Astrocyte (in vitro differentiated cells and primary cell): Measurements from ENCODE around the gene SETD1A.

ENCODE experiments used
- CTCF ChIP-seq: IDR thresholded peaks from 2 replicates; pipeline ENCODE4 v1.5.1; 2011; ENCODE audit warnings: low read depth, mild to moderate bottlenecking, inconsistent platforms, low read length, moderate library complexity; ENCODE audit not compliant: insufficient read depth
- EZH2 ChIP-seq: IDR thresholded peaks from 2 replicates; pipeline ENCODE4 v1.6.1; 2012; ENCODE audit warnings: mild to moderate bottlenecking, low read length, inconsistent platforms; ENCODE audit not compliant: insufficient read depth

- TF ChIP-seq CTCF (no peak), EZH2 (no peak)
Observed at GRCh38 chr16:30976486-30976885, 18.9 kb downstream of the SETD1A start.
